Right lobe of liver (tissue), 4 donors: ENCODE measurements around the gene CFAP46.

ENCODE experiments used
- CTCF ChIP-seq, 4 donors: fragments of 200-600 bp in 3 of 4; fragments of 450-650 bp in 1 of 4; IDR thresholded peaks; one replicate each; pipeline versions ENCODE4 v1.5.1 to v1.8.0; 2016 to 2022; ENCODE audit warnings: antibody characterized with exemption in 4 of 4, mild to moderate bottlenecking in 2 of 4
- POLR2A ChIP-seq: fragments of 450-650 bp; IDR thresholded peaks from one replicate; pipeline ENCODE4 v1.6.1; 2017; ENCODE audit warnings: antibody characterized with exemption, mild to moderate bottlenecking
- donor health status: DM: no; HTN: no; CAD: no.
- donor health status: DM: no; HTN: no; CAD: no.
- donor health status: DM: no; HTN: yes; CAD: no.

GRCh38 chr10:132776821-132777220 is 165.5 kb downstream of the CFAP46 start:
- TF ChIP-seq CTCF (IDR thresholded peaks at IDR 0.05) (no peak), POLR2A (no peak)
